K562 (cell line): ENCODE data around the gene CARD9. TPM values are rescaled to one million over a fixed set of nuclear protein-coding genes. Genes with fewer than 3 reads are reported as not detected.
A peak's percentile ranks its signal among the peaks of the same experiment; 100 is the strongest.

Experiments used
- AFF4 ChIP-seq: sonication (generic); formaldehyde crosslinking; IDR thresholded peaks from 2 replicates; pipeline ENCODE4 v1.8.0; 2023; ENCODE audit warnings: mild to moderate bottlenecking, missing genetic modification reagents
- CTBP1 ChIP-seq: fragments of 450-650 bp; IDR thresholded peaks from 2 replicates; pipeline ENCODE4 v1.6.1; 2016; ENCODE audit warnings: borderline replicate concordance
- FOXO4 ChIP-seq: fragments of 450-650 bp; formaldehyde crosslinking; IDR thresholded peaks from 2 replicates; pipeline ENCODE4 v1.4.0; 2020; ENCODE audit warnings: mild to moderate bottlenecking, moderate library complexity
- HDAC1 ChIP-seq, 2 experiments: fragments of 450-650 bp; IDR thresholded peaks; 2 replicates each; pipeline ENCODE4 v1.6.1; 2016 to 2017; ENCODE audit warnings: inconsistent platforms in 1 of 2, mild to moderate bottlenecking in 1 of 2, moderate library complexity in 1 of 2
- JUNB ChIP-seq: fragments of 450-650 bp; formaldehyde crosslinking; conservative IDR thresholded peaks from 2 replicates; pipeline ENCODE4 v1.4.0; 2020; ENCODE audit warnings: mild to moderate bottlenecking
- NR2C2 ChIP-seq, 2 experiments: fragments of 200-800 bp in 1 of 2; sonication (Bioruptor generic) in 1 of 2; sonication (generic) in 1 of 2; formaldehyde crosslinking in 1 of 2; IDR thresholded peaks; 2 replicates each; pipeline versions ENCODE4 v1.6.1 to v1.8.0; 2016 to 2022; ENCODE audit warnings: mild to moderate bottlenecking in 1 of 2, missing compliant biosample characterization in 1 of 2, missing genetic modification characterization in 1 of 2, missing genetic modification reagents in 1 of 2
- TBP ChIP-seq: optimal IDR thresholded peaks from 2 replicates; pipeline ENCODE3; 2011; ENCODE audit warnings: low read depth, low read length, improper control_type of control experiment
- TCF3 ChIP-seq: sonication (generic); formaldehyde crosslinking; IDR thresholded peaks from 2 replicates; pipeline ENCODE4 v1.4.0; 2020; ENCODE audit warnings: mild to moderate bottlenecking, missing genetic modification reagents
- TEAD1 ChIP-seq, 2 experiments: fragments of 450-650 bp in 1 of 2; sonication (generic) in 1 of 2; formaldehyde crosslinking; IDR thresholded peaks; 2 replicates each; pipeline versions ENCODE4 v1.4.0 to v1.8.0; 2020 to 2022; ENCODE audit warnings: mild to moderate bottlenecking in 2 of 2, missing genetic modification reagents in 1 of 2
- TEAD4 ChIP-seq, 2 experiments: sonication (generic) in 1 of 2; formaldehyde crosslinking in 1 of 2; IDR thresholded peaks; 2 replicates each; pipeline versions ENCODE4 v1.6.1 to v1.8.0; 2012 to 2022; ENCODE audit warnings: borderline replicate concordance in 1 of 2, inconsistent platforms in 1 of 2, low read length in 1 of 2, mild to moderate bottlenecking in 1 of 2, missing genetic modification reagents in 1 of 2
- ZBTB49 ChIP-seq: sonication (generic); formaldehyde crosslinking; IDR thresholded peaks from 2 replicates; pipeline ENCODE4 v1.8.0; 2022; ENCODE audit warnings: missing genetic modification reagents, mild to moderate bottlenecking, borderline replicate concordance
- ZNF124 ChIP-seq: sonication (generic); formaldehyde crosslinking; IDR thresholded peaks from 2 replicates; pipeline ENCODE4 v1.8.1; 2022; ENCODE audit warnings: missing genetic modification reagents
- ZNF146 ChIP-seq: IDR thresholded peaks from one replicate; pipeline ENCODE4 v1.6.1; 2018; ENCODE audit warnings: missing compliant biosample characterization; ENCODE audit not compliant: unreplicated experiment
- ZNF232 ChIP-seq: sonication (generic); formaldehyde crosslinking; IDR thresholded peaks from 2 replicates; pipeline ENCODE4 v1.8.0; 2022; ENCODE audit warnings: mild to moderate bottlenecking, missing genetic modification reagents
- ZNF239 ChIP-seq: fragments of 250-450 bp; sonication (Bioruptor Pico); IDR thresholded peaks from 2 replicates; pipeline ENCODE4 v1.4.0; 2020; ENCODE audit warnings: mild to moderate bottlenecking
- ZNF263 ChIP-seq: sonication (generic); formaldehyde crosslinking; IDR thresholded peaks from 2 replicates; pipeline ENCODE4 v1.8.0; 2022; ENCODE audit warnings: mild to moderate bottlenecking, missing genetic modification reagents, borderline replicate concordance
- ZNF431 ChIP-seq: sonication (generic); formaldehyde crosslinking; IDR thresholded peaks from 2 replicates; pipeline ENCODE4 v1.8.0; 2022; ENCODE audit warnings: mild to moderate bottlenecking, missing genetic modification reagents
- ZNF695 ChIP-seq: fragments of 450-650 bp; formaldehyde crosslinking; IDR thresholded peaks from 2 replicates; pipeline ENCODE4 v1.4.0; 2020; ENCODE audit warnings: mild to moderate bottlenecking, moderate library complexity
- polyA plus RNA-seq, 8 experiments: library from polyadenylated mRNA; depleted of rRNA in 4 of 8; stranded (reverse) in 5 of 8; unstranded in 3 of 8; fragments of >200 nt; fragmentation: Nextera tagmentation in 2 of 8; fragmentation: Illumina TruSeq in 1 of 8; extraction: Ambion mirVana in 2 of 8; extraction: Trizol in 1 of 8; gene quantifications; 2 replicates each; pipeline versions ENCODE4 v1.2.1 to v1.2.3, GENCODE V29; 2011 to 2014; ENCODE audit warnings: inconsistent platforms in 1 of 8, missing spikeins in 1 of 8
- total RNA-seq, 7 experiments: library from RNA; depleted of rRNA in 6 of 7; stranded (reverse); fragments of >200 nt in 6 of 7; fragmentation: Illumina TruSeq in 2 of 7; extraction: Trizol in 2 of 7; gene quantifications; 2 replicates each; pipeline versions ENCODE4 v1.2.1 to v1.2.3, GENCODE V29; 2011 to 2021; ENCODE audit warnings: low replicate concordance in 1 of 7

CARD9 gene
- total and polyA plus RNA-seq, 9 of the 15 experiments (the other 6 are each of a cell fraction or from before 2014, with no cell fraction given): 1.7 to 53.0 (median 9.7) TPM

DNA sequence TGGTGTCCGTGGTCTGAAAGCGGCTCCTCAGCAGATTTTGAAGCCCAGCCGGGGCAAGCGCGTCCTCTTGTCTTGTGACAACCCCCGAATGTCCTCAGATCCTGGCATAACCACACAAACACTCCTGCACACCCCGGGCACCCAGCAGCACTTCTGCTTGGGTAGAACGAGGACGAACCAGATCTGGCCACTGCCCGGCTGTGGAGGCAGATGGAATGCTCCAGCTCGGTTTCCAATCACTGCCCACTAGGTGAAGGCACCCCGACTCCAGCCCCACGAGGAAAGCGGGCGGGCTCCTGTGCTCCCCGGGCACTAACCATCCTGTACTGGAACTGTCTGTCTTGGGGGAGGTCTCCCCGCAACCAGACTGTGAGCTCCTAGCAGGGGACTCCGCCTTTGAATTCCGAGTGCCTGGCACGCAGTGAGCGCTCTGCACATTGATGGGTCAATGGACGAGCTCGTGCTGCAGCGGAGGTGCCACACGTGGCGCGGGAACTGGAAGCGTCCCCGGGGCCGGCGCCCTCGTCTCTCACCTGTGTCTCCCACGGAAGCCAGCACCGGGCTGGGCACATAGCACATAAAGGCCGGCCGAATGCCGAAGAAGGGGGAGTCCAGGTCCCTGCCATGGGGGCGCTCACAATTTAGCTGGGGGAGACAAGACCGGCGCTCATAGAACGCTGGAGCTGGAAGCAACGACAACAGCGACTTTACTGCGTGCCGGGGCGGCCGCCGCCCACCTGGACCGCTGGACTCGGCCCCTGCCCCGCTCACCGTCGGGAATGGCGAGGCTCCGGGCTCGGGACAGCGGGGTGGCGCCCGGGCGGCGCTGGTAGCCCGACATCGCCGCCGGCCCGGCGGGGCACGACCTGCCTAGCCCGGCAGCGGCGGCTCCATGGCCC, 36.3 kb upstream of the CARD9 start (continued):
- TF ChIP-seq TEAD4 (IDR thresholded peaks at IDR 0.05; ENCODE audit: low read length) (no peak), TEAD4 (CRISPR knock-in tag; IDR thresholded peaks at IDR 0.05; ENCODE audit: borderline replicate concordance) (0 out of 2 replicates have a peak, but pooled peaks have one; percentile 56), ZNF232 (0 out of 2 replicates have a peak, but pooled peaks have one; percentile 10), CTBP1 (peak; percentile 9; the same call in 1 of the 2 replicates), ZNF695 (no peak), NR2C2 (CRISPR knock-in tag; IDR thresholded peaks at IDR 0.05) (no peak), NR2C2 (tag; IDR thresholded peaks at IDR 0.05) (no peak), ZNF146 (peak; percentile 10), TBP (no peak), JUNB (no peak), ZNF124 (0 out of 2 replicates have a peak, but pooled peaks have one; percentile 38), ZNF263 (CRISPR knock-in tag) (no peak), TEAD1 (CRISPR knock-in tag; IDR thresholded peaks at IDR 0.05) (peak in 1 of 2 experiments; percentile 15; a peak in 1 of 4 replicates), ZNF431 (CRISPR knock-in tag) (no peak), ZNF239 (CRISPR knock-in tag) (no peak), TCF3 (CRISPR knock-in tag) (no peak), HDAC1 (IDR thresholded peaks at IDR 0.05) (peak in 1 of 2 experiments; percentile 64; a peak in 2 of 4 replicates), AFF4 (CRISPR knock-in tag) (0 out of 2 replicates have a peak, but pooled peaks have one; percentile 32), FOXO4 (no peak), ZBTB49 (CRISPR knock-in tag) (no peak)
